ENCODE results near the gene LGMN. TPM values are rescaled to one million over a fixed set of nuclear protein-coding genes. Genes with fewer than 3 reads are reported as not detected.

Gene LGMN
- polyA plus RNA-seq, 1 donor (not counting 4 experiments of a cell fraction or from before 2014, with no cell fraction given) = 61.0 TPM

- no peak for DNase-seq (ENCODE audit: low read depth, low spot score)
- H3K9ac ChIP-seq (ENCODE audit: control insufficient read depth, extremely low read depth, insufficient read depth, low read length) = no peak overlapping the region
- dilution Hi-C loops (cut with MboI; ENCODE audit: extremely low pct_ligation_motif_present, low sequenced_read_pairs) = no loop called here
- no peak overlapping the region for H3K4me3 ChIP-seq (ENCODE audit: control insufficient read depth in 2 of 3, extremely low read depth in 1 of 3, insufficient read depth in 2 of 3, low read depth in 1 of 3, low read length in 3 of 3)
- no peak for FAIRE-seq
- H3K36me3 ChIP-seq (ENCODE audit: control insufficient read depth in 2 of 2, extremely low read depth in 1 of 2, insufficient read depth in 2 of 2, low read length in 2 of 2) = no peaks in the 10 kb centered on the region
- no peaks in the 10 kb centered on the region for H3K79me2 ChIP-seq (ENCODE audit: control insufficient read depth, insufficient read depth, low read length)
- H2AFZ ChIP-seq (ENCODE audit: control insufficient read depth, low read length) = no peak overlapping the region
- H3K27me3 ChIP-seq (ENCODE audit: control insufficient read depth, extremely low read depth, insufficient read depth, low read length) = no peaks in the 10 kb centered on the region
- H3K9me3 ChIP-seq (ENCODE audit: control insufficient read depth, low read depth, low read length) = no peaks in the 10 kb centered on the region
- no peak overlapping the region for H3K27ac ChIP-seq (ENCODE audit: control insufficient read depth, insufficient read depth, low read length)
- no peak overlapping the region for H3K4me2 ChIP-seq (ENCODE audit: control insufficient read depth, extremely low read depth, insufficient read depth, low read depth, low read length)
- no peaks in the 10 kb centered on the region for H4K20me1 ChIP-seq (ENCODE audit: control insufficient read depth, extremely low read depth, insufficient read depth, low read length)
- H3K9me1 ChIP-seq (ENCODE audit: control insufficient read depth, extremely low read depth, insufficient read depth, low read length) = no peaks in the 10 kb centered on the region
- H3K4me1 ChIP-seq (ENCODE audit: control insufficient read depth, extremely low read depth, insufficient read depth, low read length) = peaks cover 5% of the 10 kb centered on the region
- no peak for TF ChIP-seq CTCF (optimal IDR thresholded peaks at IDR 0.05 in 1 of 3, IDR thresholded peaks at IDR 0.05 in 1 of 3, conservative IDR thresholded peaks at IDR 0.05 in 1 of 3; ENCODE audit: extremely low read depth in 1 of 3, insufficient read depth in 2 of 3, low read length in 3 of 3)
- TF ChIP-seq EZH2 (IDR thresholded peaks at IDR 0.05; ENCODE audit: low read length) = no peak
These were observed 70.5 kb downstream of the LGMN start for GRCh38 chr14:92677955-92678354.

- no peak for FAIRE-seq
- Histone ChIP-seq H3K36me3 (ENCODE audit: control insufficient read depth in 2 of 2, extremely low read depth in 1 of 2, insufficient read depth in 2 of 2, low read length in 2 of 2) (no peaks in the 10 kb centered on the region), H3K4me3 (ENCODE audit: control insufficient read depth in 2 of 3, extremely low read depth in 1 of 3, insufficient read depth in 2 of 3, low read depth in 1 of 3, low read length in 3 of 3) (no peak overlapping the region), H4K20me1 (ENCODE audit: control insufficient read depth, extremely low read depth, insufficient read depth, low read length) (no peaks in the 10 kb centered on the region), H3K79me2 (ENCODE audit: control insufficient read depth, insufficient read depth, low read length) (no peaks in the 10 kb centered on the region), H3K27me3 (ENCODE audit: control insufficient read depth, extremely low read depth, insufficient read depth, low read length) (no peaks in the 10 kb centered on the region), H2AFZ (ENCODE audit: control insufficient read depth, low read length) (no peak overlapping the region), H3K9me1 (ENCODE audit: control insufficient read depth, extremely low read depth, insufficient read depth, low read length) (no peaks in the 10 kb centered on the region), H3K4me1 (ENCODE audit: control insufficient read depth, extremely low read depth, insufficient read depth, low read length) (peaks cover 5% of the 10 kb centered on the region), H3K27ac (ENCODE audit: control insufficient read depth, insufficient read depth, low read length) (no peak overlapping the region), H3K4me2 (ENCODE audit: control insufficient read depth, extremely low read depth, insufficient read depth, low read depth, low read length) (no peak overlapping the region), H3K9me3 (ENCODE audit: control insufficient read depth, low read depth, low read length) (no peaks in the 10 kb centered on the region), H3K9ac (ENCODE audit: control insufficient read depth, extremely low read depth, insufficient read depth, low read length) (no peak overlapping the region)
- dilution Hi-C loops (cut with MboI; ENCODE audit: extremely low pct_ligation_motif_present, low sequenced_read_pairs) = no loop called here
- TF ChIP-seq CTCF (optimal IDR thresholded peaks at IDR 0.05 in 1 of 3, IDR thresholded peaks at IDR 0.05 in 1 of 3, conservative IDR thresholded peaks at IDR 0.05 in 1 of 3; ENCODE audit: extremely low read depth in 1 of 3, insufficient read depth in 2 of 3, low read length in 3 of 3) (no peak), EZH2 (IDR thresholded peaks at IDR 0.05; ENCODE audit: low read length) (no peak)
- DNase-seq (ENCODE audit: low read depth, low spot score) = no peak
These were observed 71.2 kb downstream of the LGMN start for GRCh38 chr14:92677087-92677668.

All from keratinocyte (primary cell).